ENCODE measurements around the gene CREB3L4. TPM values are rescaled to one million over a fixed set of nuclear protein-coding genes. Genes with fewer than 3 reads are reported as not detected.
"Not testable (repeated sequence)": the region's sequence is repeated elsewhere in the genome, so short reads cannot be mapped to it uniquely, and the experiment has no call there.

Gene CREB3L4
- total and polyA plus RNA-seq, 2 of the 4 experiments (the other 2 are of a cell fraction) = 6.5 to 9.8 TPM

DNA sequence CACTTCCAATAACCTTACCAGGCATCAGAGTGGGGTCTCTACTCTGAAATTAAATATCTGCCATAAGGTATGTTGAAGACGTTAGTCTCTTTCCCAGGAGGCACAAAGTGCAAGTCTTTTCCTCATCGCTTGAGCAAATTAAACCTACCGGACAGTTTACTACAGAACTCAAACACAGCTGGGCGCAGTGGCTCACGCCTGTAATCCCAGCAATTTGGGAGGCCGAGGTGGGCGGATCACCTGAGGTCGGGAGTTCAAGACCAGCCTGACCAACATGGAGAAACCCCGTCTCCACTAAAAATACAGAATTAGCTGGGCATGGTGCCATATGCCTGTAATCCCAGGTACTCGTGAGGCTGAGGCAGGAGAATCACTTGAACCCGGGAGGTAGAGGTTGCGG is 11.4 kb downstream of the CREB3L4 start:
- peaks cover 34% of the 10 kb centered on the region for H3K36me3 ChIP-seq (ENCODE audit: control insufficient read depth, insufficient read depth, low read length)
- H3K18ac ChIP-seq (ENCODE audit: low read depth, low read length); H4K20me1 ChIP-seq (ENCODE audit: insufficient read depth, low read length); H4K8ac ChIP-seq (ENCODE audit: low read depth in 2 of 2, low read length in 2 of 2); H2AFZ ChIP-seq (replicated peaks; ENCODE audit: low read length, poor library complexity); DNase-seq; ATAC-seq (ENCODE audit: low read depth); H2BK15ac ChIP-seq (ENCODE audit: low read depth, low read length); H4K5ac ChIP-seq (ENCODE audit: low read depth, low read length); H3K4me1 ChIP-seq (ENCODE audit: control insufficient read depth, insufficient read depth, low read length); POLR2A ChIA-PET (ENCODE audit: unreplicated experiment); H2BK120ac ChIP-seq (ENCODE audit: low read depth, low read length); H3K27ac ChIP-seq (ENCODE audit: insufficient read depth, low read length); H2AK5ac ChIP-seq (ENCODE audit: low read depth, low read length); H2BK20ac ChIP-seq (ENCODE audit: low read depth, low read length); H3K4ac ChIP-seq (ENCODE audit: low read depth, low read length); BruUV-seq (replicated peaks); intact Hi-C loops (cut with micrococcal nuclease); H4K91ac ChIP-seq (ENCODE audit: insufficient read depth, low read depth, low read length); H3K4me2 ChIP-seq (ENCODE audit: low read depth, low read length); H3K9ac ChIP-seq (ENCODE audit: low read depth, low read length); H2BK5ac ChIP-seq (ENCODE audit: low read depth, low read length, poor library complexity, severe bottlenecking); H3K56ac ChIP-seq (ENCODE audit: extremely low read depth, insufficient read depth, low read length); CTCF ChIA-PET; H3K4me3 ChIP-seq (ENCODE audit: insufficient read depth, low read depth, low read length); H3K9me3 ChIP-seq (ENCODE audit: control insufficient read depth, insufficient read depth, low read length); dilution Hi-C loops (cut with HindIII; ENCODE audit: low sequenced_read_pairs, unreplicated experiment); H3K14ac ChIP-seq (replicated peaks; ENCODE audit: low read depth, low read length); H3K27me3 ChIP-seq (ENCODE audit: control insufficient read depth, insufficient read depth, low read length); H2AK9ac ChIP-seq (replicated peaks; ENCODE audit: low read depth, low read length, poor library complexity); H3K23ac ChIP-seq (ENCODE audit: low read depth, low read length): not testable (repeated sequence)
- H3K79me1 ChIP-seq (ENCODE audit: low read depth in 1 of 2, low read length in 2 of 2) = peaks cover 25 to 53% of the 10 kb centered on the region in 2 experiments
- 100% methylated on average over 1 of the region's 12 CpGs; no CpG with 5 or more reads in 1 of the 2 experiments for WGBS, 2 experiments (ENCODE audit: extremely low coverage in 2 of 2, insufficient read length in 1 of 2)
- in situ Hi-C loops (cut with MboI; ENCODE audit: low sequenced_read_pairs) = loop anchor here (10.0 kb wide), 1 partner anchor 304 kb away; the partner anchor contains the start of genes ILF2 and NPR1
- peaks cover 15% of the 10 kb centered on the region; the same call in 1 of the 2 replicates for H3K9me1 ChIP-seq (ENCODE audit: insufficient read depth, low read length)

DNA sequence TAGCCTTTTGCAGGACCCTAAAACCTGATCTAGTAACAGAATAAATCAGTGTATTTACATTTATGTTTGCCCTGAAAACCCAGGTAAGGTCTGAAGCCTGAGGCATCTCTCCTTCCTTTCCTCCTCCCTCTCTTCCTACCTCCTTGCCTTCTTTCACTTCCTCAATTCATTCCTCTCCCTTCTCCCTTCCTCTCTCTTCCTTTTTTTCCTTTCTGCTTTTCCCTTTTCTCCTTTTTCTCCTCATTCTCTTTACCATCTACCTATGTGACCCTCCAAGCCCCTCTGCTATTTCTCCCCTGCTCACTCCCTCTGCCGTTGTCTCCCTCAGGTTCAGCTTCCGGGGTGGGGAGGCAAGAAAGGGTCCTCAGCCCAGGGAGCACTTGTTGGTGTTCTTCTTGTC is 14.0 kb downstream of the CREB3L4 start:
- Histone ChIP-seq H3K79me1 (ENCODE audit: low read depth in 1 of 2, low read length in 2 of 2) (peaks cover 28 to 57% of the 10 kb centered on the region in 2 experiments), H3K9me1 (ENCODE audit: insufficient read depth, low read length) (peaks cover 14% of the 10 kb centered on the region), H3K36me3 (ENCODE audit: control insufficient read depth, insufficient read depth, low read length) (peaks cover 21% of the 10 kb centered on the region)
- H3K18ac ChIP-seq (ENCODE audit: low read depth, low read length); H4K8ac ChIP-seq (ENCODE audit: low read depth in 2 of 2, low read length in 2 of 2); in situ Hi-C loops (cut with MboI; ENCODE audit: low sequenced_read_pairs); H3K9me3 ChIP-seq (ENCODE audit: control insufficient read depth, insufficient read depth, low read length); H2BK5ac ChIP-seq (ENCODE audit: low read depth, low read length, poor library complexity, severe bottlenecking); H2BK15ac ChIP-seq (ENCODE audit: low read depth, low read length); H2AK9ac ChIP-seq (replicated peaks; ENCODE audit: low read depth, low read length, poor library complexity); DNase-seq; H3K4me1 ChIP-seq (ENCODE audit: control insufficient read depth, insufficient read depth, low read length); H4K91ac ChIP-seq (ENCODE audit: insufficient read depth, low read depth, low read length); H4K20me1 ChIP-seq (ENCODE audit: insufficient read depth, low read length); H3K4me2 ChIP-seq (ENCODE audit: low read depth, low read length); CTCF ChIA-PET; dilution Hi-C loops (cut with HindIII; ENCODE audit: low sequenced_read_pairs, unreplicated experiment); H3K9ac ChIP-seq (ENCODE audit: low read depth, low read length); H2BK120ac ChIP-seq (ENCODE audit: low read depth, low read length); H3K23ac ChIP-seq (ENCODE audit: low read depth, low read length); H3K56ac ChIP-seq (ENCODE audit: extremely low read depth, insufficient read depth, low read length); H3K4me3 ChIP-seq (ENCODE audit: insufficient read depth, low read depth, low read length); H3K4ac ChIP-seq (ENCODE audit: low read depth, low read length); H2BK20ac ChIP-seq (ENCODE audit: low read depth, low read length); H3K27me3 ChIP-seq (ENCODE audit: control insufficient read depth, insufficient read depth, low read length); H2AFZ ChIP-seq (replicated peaks; ENCODE audit: low read length, poor library complexity); H3K27ac ChIP-seq (ENCODE audit: insufficient read depth, low read length); H3K14ac ChIP-seq (replicated peaks; ENCODE audit: low read depth, low read length); H2AK5ac ChIP-seq (ENCODE audit: low read depth, low read length); H4K5ac ChIP-seq (ENCODE audit: low read depth, low read length); POLR2A ChIA-PET (ENCODE audit: unreplicated experiment); ATAC-seq (ENCODE audit: low read depth): not testable (repeated sequence)
- WGBS, 2 experiments (ENCODE audit: extremely low coverage in 2 of 2, insufficient read length in 1 of 2) = no CpG with 5 or more reads among the region's 2 CpGs
- intact Hi-C loops (cut with micrococcal nuclease) = loop anchor here (10.0 kb wide), 1 partner anchor 477 kb away; no protein-coding TSS in a partner anchor
- TSS peak; percentile 91 for BruUV-seq (replicated peaks)
